GM23248 (cell line): ENCODE measurements around the gene RUNX3. TPM values are rescaled to one million over a fixed set of nuclear protein-coding genes. Genes with fewer than 3 reads are reported as not detected.
"Not testable (repeated sequence)": the region's sequence is repeated elsewhere in the genome, so short reads cannot be mapped to it uniquely, and the experiment has no call there.

Experiments
- DNase-seq: peaks from one replicate; pipeline ENCODE4 v3.0.0-alpha.2; 2015
- H2AFZ ChIP-seq: fragments of 200-600 bp; sonication (generic); 2 replicates; pipeline ENCODE4 v1.6.1; 2016; ENCODE audit warnings: antibody characterized with exemption
- H3F3A ChIP-seq: fragments of 200-600 bp; sonication (generic); 2 replicates; pipeline ENCODE4 v1.6.1; 2016; ENCODE audit warnings: mild to moderate bottlenecking, antibody characterized with exemption, mixed run types; ENCODE audit not compliant: insufficient read depth
- H3K27ac ChIP-seq: fragments of 200-600 bp; sonication (generic); 2 replicates; pipeline ENCODE4 v1.5.1; 2016; ENCODE audit warnings: mild to moderate bottlenecking
- H3K27me3 ChIP-seq: fragments of 200-600 bp; sonication (generic); replicated peaks from 2 replicates; pipeline ENCODE4 v1.6.1; 2016; ENCODE audit warnings: mild to moderate bottlenecking; ENCODE audit not compliant: insufficient read depth
- H3K36me3 ChIP-seq: fragments of 200-600 bp; sonication (generic); 2 replicates; pipeline ENCODE4 v1.6.1; 2016; ENCODE audit warnings: low read depth, mild to moderate bottlenecking
- H3K4me1 ChIP-seq: fragments of 200-600 bp; sonication (generic); 2 replicates; pipeline ENCODE4 v1.6.1; 2016; ENCODE audit warnings: mild to moderate bottlenecking; ENCODE audit not compliant: insufficient read depth
- H3K4me2 ChIP-seq: fragments of 200-600 bp; sonication (generic); one replicate; pipeline ENCODE4 v1.6.1; 2016; ENCODE audit warnings: mild to moderate bottlenecking; ENCODE audit not compliant: unreplicated experiment
- H3K4me3 ChIP-seq: fragments of 200-600 bp; sonication (generic); 2 replicates; pipeline ENCODE4 v1.5.1; 2016; ENCODE audit warnings: mild to moderate bottlenecking
- H3K79me2 ChIP-seq: fragments of 200-600 bp; sonication (generic); 2 replicates; pipeline ENCODE4 v1.6.1; 2016; ENCODE audit warnings: mild to moderate bottlenecking; ENCODE audit not compliant: insufficient read depth
- H3K9ac ChIP-seq: fragments of 200-600 bp; sonication (generic); 2 replicates; pipeline ENCODE4 v1.6.1; 2016; ENCODE audit warnings: mild to moderate bottlenecking
- H3K9me2 ChIP-seq: fragments of 200-600 bp; sonication (generic); 2 replicates; pipeline ENCODE4 v1.6.1; 2016; ENCODE audit warnings: mixed run types, mild to moderate bottlenecking, moderate library complexity; ENCODE audit not compliant: insufficient read depth
- H3K9me3 ChIP-seq: fragments of 200-600 bp; sonication (generic); one replicate; pipeline ENCODE4 v1.6.1; 2017; ENCODE audit warnings: low read depth
- H4K20me1 ChIP-seq: fragments of 200-600 bp; sonication (generic); 2 replicates; pipeline ENCODE4 v1.6.0; 2016; ENCODE audit not compliant: insufficient read depth
- EZH2 ChIP-seq: fragments of 200-600 bp; sonication (generic); IDR thresholded peaks from 2 replicates; pipeline ENCODE4 v1.6.1; 2018; ENCODE audit warnings: antibody characterized with exemption, mild to moderate bottlenecking; ENCODE audit not compliant: insufficient read depth, poor library complexity, severe bottlenecking
- EZH2phosphoT487 ChIP-seq: fragments of 200-600 bp; sonication (generic); IDR thresholded peaks from 2 replicates; pipeline ENCODE4 v1.6.1; 2018; ENCODE audit warnings: antibody characterized with exemption, moderate library complexity, mild to moderate bottlenecking, low read depth; ENCODE audit not compliant: insufficient read depth
- WGBS, 2 experiments: methylation state at CpG; one replicate each; pipeline ENCODE4 v1.1.6; 2015 to 2017; ENCODE audit warnings: low lambda C conversion rate in 2 of 2, low coverage in 1 of 2; ENCODE audit errors: missing lambda C conversion rate in 2 of 2; 5-methylcytosine and 5-hydroxymethylcytosine counted together
- in situ Hi-C: fragments of 300-500 bp; cut with MboI; formaldehyde crosslinking; loops from 2 replicates; pipeline ENCODE4 v1.15.0; 2020
- polyA plus RNA-seq: library from polyadenylated mRNA; unstranded; fragments of >200 nt; fragmentation: Nextera tagmentation; extraction: Ambion mirVana; gene quantifications from 2 replicates; pipeline ENCODE4 v1.2.1, GENCODE V29; 2016
- total RNA-seq: library from RNA; depleted of rRNA; stranded (reverse); fragments of >200 nt; shearing (Covaris generic); gene quantifications from 2 replicates; pipeline ENCODE4 v1.2.3, GENCODE V29; 2014

RUNX3 gene
- total and polyA plus RNA-seq, 2 experiments from 2014 or later, result 0.43 to 1.4 TPM

DNA sequence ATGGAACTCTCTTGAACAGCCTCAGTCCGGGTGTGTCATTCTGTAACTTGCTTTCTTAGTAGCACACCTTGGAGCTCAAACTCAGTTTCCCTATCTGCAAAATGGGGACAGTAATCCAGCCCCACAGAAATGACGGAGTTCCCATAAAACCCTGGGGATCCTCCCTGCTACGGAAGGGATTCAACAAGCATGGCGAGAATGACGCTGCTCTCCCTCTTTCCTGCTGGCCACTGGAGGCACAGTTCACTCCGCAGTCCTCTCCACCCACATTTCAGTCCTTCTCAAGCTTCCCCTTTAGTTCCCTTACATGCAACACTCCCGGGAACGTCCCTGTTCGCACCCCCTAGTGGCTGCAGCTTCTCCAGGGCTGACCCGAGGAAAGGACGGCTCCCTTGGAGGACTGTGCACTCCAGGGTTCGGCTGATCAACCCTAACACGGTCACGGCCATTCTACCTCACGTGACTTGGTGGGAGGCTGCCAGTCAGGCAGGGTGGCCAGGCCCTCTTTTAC, 20.6 kb downstream of the RUNX3 start:
- H3K4me2 ChIP-seq, result no peak overlapping the region
- peak; percentile 79 for DNase-seq
- no peak for TF ChIP-seq EZH2phosphoT487
- H3K9me2 ChIP-seq, result no peaks in the 10 kb centered on the region
- H3K27ac ChIP-seq, result no peak overlapping the region
- WGBS, 2 experiments, result 34 to 37% methylated on average over 15 of the region's 15 CpGs
- no peaks in the 10 kb centered on the region for H3F3A ChIP-seq
- no peaks in the 10 kb centered on the region for H3K4me1 ChIP-seq
- H2AFZ ChIP-seq, result 0 out of 2 replicates have a peak overlapping the region, but pooled peaks have one; percentile 11
- no peak overlapping the region for H3K4me3 ChIP-seq
- no peaks in the 10 kb centered on the region for H4K20me1 ChIP-seq
- H3K27me3 ChIP-seq, result no peaks in the 10 kb centered on the region
- H3K9me3 ChIP-seq, result no peaks in the 10 kb centered on the region
- in situ Hi-C loops, result no loop called here
- no peaks in the 10 kb centered on the region for H3K36me3 ChIP-seq
- H3K79me2 ChIP-seq, result no peaks in the 10 kb centered on the region
- H3K9ac ChIP-seq, result no peak overlapping the region

DNA sequence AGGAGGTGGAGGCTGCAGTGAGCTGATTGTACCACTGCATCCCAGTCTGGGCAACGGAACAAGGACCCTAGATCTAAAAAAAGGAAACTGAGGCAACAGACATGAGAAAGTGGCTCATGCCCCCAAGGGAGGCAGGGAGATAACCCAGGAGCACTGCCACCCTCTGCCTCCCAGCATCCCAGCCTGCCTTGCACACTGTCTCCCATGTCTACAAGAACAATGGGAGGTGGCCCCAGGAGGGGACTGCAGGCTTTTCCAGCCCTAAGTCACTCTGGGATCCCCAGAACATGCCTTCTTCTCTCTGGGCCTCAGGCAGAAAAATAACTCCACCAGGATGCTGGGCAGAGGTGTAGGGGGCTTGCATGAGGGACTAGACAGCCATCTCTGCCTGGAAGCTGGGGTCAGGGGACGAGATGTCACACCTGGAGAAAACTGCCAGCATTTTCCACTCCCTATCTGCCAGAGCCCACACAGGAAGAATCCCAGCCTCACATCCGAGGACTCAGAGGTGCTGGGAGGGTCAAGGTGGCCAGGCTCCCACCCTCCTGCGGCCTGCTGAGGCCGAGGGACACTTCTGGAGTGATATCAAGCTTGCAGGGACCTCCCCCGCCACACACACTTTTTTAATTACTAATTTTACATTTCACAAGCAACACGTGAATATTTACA, 21.4 kb downstream of the RUNX3 start:
- TF ChIP-seq EZH2 (no peak), EZH2phosphoT487 (no peak)
- no peak overlapping the region for H3K27ac ChIP-seq
- DNase-seq, result no peak
- H3K27me3 ChIP-seq, result no peaks in the 10 kb centered on the region
- in situ Hi-C loops, result no loop called here
- H3K4me1 ChIP-seq, result no peaks in the 10 kb centered on the region
- H3K9me3 ChIP-seq, result no peaks in the 10 kb centered on the region
- no peaks in the 10 kb centered on the region for H3K79me2 ChIP-seq
- H3K4me3 ChIP-seq, result no peak overlapping the region
- no peaks in the 10 kb centered on the region for H3K36me3 ChIP-seq
- H4K20me1 ChIP-seq, result no peaks in the 10 kb centered on the region
- H3K9ac ChIP-seq, result no peak overlapping the region
- H2AFZ ChIP-seq, result 0 out of 2 replicates have a peak overlapping the region, but pooled peaks have one; percentile 11
- no peaks in the 10 kb centered on the region for H3K9me2 ChIP-seq
- H3F3A ChIP-seq, result no peaks in the 10 kb centered on the region
- no peak overlapping the region for H3K4me2 ChIP-seq
- WGBS, 2 experiments, result 75 to 77% methylated on average over 7 of the region's 7 CpGs

DNA sequence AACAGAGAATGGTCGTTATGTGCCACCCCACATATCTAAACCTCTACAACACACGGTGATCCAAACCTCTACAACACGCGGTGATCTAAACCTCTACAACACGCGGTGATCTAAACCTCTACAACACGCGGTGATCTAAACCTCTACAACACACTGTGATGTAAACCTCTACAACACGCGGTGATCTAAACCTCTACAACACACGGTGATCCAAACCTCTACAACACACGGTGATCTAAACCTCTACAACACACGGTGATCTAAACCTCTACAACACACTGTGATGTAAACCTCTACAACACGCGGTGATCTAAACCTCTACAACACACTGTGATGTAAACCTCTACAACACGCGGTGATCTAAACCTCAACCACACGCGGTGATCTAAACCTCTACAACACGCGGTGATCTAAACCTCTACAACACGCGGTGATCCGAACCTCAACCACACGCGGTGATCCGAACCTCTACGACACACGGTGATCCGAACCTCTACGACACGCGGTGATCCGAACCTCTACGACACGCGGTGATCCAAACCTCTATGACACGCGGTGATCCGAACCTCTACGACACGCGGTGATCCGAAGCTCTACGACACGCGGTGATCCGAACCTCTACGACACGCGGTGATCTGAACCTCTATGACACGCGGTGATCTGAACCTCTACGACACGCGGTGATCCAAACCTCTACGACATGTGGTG, 22.3 kb downstream of the RUNX3 start:
- H2AFZ ChIP-seq, H3K4me1 ChIP-seq, H4K20me1 ChIP-seq, H3K27me3 ChIP-seq, DNase-seq, H3K27ac ChIP-seq, H3K79me2 ChIP-seq, H3F3A ChIP-seq, in situ Hi-C loops, H3K4me3 ChIP-seq, H3K9me3 ChIP-seq, H3K9ac ChIP-seq, H3K4me2 ChIP-seq, H3K9me2 ChIP-seq, H3K36me3 ChIP-seq: not testable (repeated sequence)
- WGBS, 2 experiments, result 92 to 95% methylated on average over 38 to 57 of the region's 57 CpGs

DNA sequence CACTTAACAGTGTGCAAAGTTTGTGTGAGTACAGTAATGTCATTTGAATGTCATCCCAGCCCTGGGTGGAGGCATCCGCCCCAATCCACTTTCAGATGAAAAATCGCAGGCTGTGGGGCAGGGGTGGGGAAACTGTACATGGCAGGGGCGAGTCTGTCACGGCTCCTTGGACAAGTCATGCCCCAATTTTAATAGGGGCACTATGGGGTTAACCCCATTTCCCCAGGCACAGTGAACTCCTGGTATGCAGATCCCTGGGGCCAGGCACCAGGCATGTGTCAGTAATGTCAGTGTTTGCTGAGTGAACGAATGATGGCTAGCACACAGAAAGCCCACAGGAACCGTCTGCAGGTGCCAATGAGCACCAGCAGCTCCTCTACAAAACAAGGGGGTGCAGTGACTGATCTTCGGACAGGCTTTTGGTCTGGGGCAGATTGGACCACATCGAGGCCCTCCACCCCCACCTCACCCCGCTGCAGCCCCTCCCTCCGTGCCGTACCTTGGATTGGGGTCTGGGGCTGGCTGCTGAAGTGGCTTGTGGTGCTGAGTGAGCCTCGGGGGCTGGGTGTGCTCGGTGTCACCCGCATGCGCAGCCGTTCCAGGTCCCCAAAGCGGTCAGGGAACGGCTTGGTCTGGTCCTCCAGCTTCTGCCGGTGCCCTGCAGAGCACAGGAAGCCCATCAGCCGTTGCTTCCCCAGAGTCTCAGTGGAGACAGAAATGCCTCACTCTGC, 23.2 kb downstream of the RUNX3 start:
- Histone ChIP-seq H3K79me2 (no peaks in the 10 kb centered on the region), H3K4me1 (no peaks in the 10 kb centered on the region), H3F3A (no peaks in the 10 kb centered on the region), H3K4me3 (no peak overlapping the region), H3K9me3 (no peaks in the 10 kb centered on the region), H3K36me3 (no peaks in the 10 kb centered on the region), H3K9ac (no peak overlapping the region), H3K4me2 (no peak overlapping the region), H3K9me2 (no peaks in the 10 kb centered on the region), H4K20me1 (no peaks in the 10 kb centered on the region), H3K27ac (no peak overlapping the region), H3K27me3 (no peaks in the 10 kb centered on the region), H2AFZ (no peak overlapping the region)
- in situ Hi-C loops, result no loop called here
- TF ChIP-seq EZH2 (no peak), EZH2phosphoT487 (no peak)
- WGBS, 2 experiments, result 78 to 84% methylated on average over 18 to 20 of the region's 20 CpGs
- no peak for DNase-seq
